Measurements from ENCODE around the gene TBC1D22A. TPM values are rescaled to one million over a fixed set of nuclear protein-coding genes. Genes with fewer than 3 reads are reported as not detected.

TBC1D22A gene
- total and polyA plus RNA-seq, 2 donors, result 11.8 to 25.7 TPM

DNA sequence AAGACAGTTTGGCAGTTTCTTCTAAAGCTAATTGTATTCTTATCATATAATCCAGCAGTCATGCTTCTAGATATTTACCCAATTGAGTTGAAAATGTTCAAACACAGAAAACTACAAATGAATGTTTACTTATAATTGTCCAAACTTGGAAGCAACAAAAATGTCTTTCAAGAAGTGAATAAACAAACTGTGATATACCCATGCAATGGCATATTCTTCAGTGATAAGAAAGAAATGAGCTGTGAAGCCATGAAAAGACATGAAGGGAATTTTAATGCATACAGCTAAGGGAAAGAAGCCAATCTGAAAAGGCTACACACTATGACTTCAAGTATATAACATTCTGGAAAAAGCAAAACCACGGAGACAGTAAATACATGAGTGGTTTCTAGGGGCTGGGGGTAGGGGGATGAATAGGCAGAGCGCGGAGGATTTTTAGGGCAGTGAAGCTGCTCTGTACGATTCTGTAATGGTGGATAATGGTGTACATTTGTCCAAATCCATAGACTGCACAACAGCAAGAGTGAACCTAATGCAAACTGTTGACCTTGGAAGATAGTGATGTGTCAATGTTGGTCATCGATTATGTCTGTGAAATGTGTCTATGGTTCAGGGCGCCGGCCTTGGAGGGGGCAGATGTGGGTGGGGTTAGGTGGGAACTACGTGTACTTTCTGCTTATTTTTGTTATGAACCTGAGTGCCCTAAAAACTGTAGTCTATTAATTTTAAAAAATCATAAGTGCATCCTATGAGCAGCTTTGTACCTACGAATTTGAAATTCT lies 424.9 kb downstream of the TBC1D22A start:
- no peak for DNase-seq (ENCODE audit: low read depth in 6 of 9, low spot score in 9 of 9)
- Histone ChIP-seq H3K27me3 (ENCODE audit: control insufficient read depth in 2 of 2, insufficient read depth in 1 of 2, low read length in 1 of 2) (no peaks in the 10 kb centered on the region), H3K9me3 (ENCODE audit: control insufficient read depth in 2 of 2, insufficient read depth in 1 of 2, low read length in 1 of 2) (no peaks in the 10 kb centered on the region), H3K27ac (ENCODE audit: low read depth in 1 of 2, low read length in 1 of 2) (no peak overlapping the region), H3K4me3 (ENCODE audit: low read length in 2 of 2) (no peak overlapping the region), H3K36me3 (ENCODE audit: control insufficient read depth in 2 of 2, insufficient read depth in 2 of 2, low read length in 1 of 2) (no peaks in the 10 kb centered on the region), H3K4me1 (ENCODE audit: control insufficient read depth in 2 of 2, insufficient read depth in 2 of 2, low read length in 2 of 2) (no peaks in the 10 kb centered on the region)
- WGBS, result 95% methylated on average over 9 of the region's 9 CpGs

- DNase-seq (ENCODE audit: low read depth in 6 of 9, low spot score in 9 of 9), result no peak
- H3K4me3 ChIP-seq (ENCODE audit: low read length in 2 of 2), result no peak overlapping the region
- no peaks in the 10 kb centered on the region for H3K36me3 ChIP-seq (ENCODE audit: control insufficient read depth in 2 of 2, insufficient read depth in 2 of 2, low read length in 1 of 2)
- H3K4me1 ChIP-seq (ENCODE audit: control insufficient read depth in 2 of 2, insufficient read depth in 2 of 2, low read length in 2 of 2), result no peaks in the 10 kb centered on the region
- H3K9me3 ChIP-seq (ENCODE audit: control insufficient read depth in 2 of 2, insufficient read depth in 1 of 2, low read length in 1 of 2), result no peaks in the 10 kb centered on the region
- 83% methylated on average over 17 of the region's 17 CpGs for WGBS
- no peaks in the 10 kb centered on the region for H3K27me3 ChIP-seq (ENCODE audit: control insufficient read depth in 2 of 2, insufficient read depth in 1 of 2, low read length in 1 of 2)
- no peak overlapping the region for H3K27ac ChIP-seq (ENCODE audit: low read depth in 1 of 2, low read length in 1 of 2)
These were observed 426.0 kb downstream of the TBC1D22A start for GRCh38 chr22:47188261-47189055.

DNA sequence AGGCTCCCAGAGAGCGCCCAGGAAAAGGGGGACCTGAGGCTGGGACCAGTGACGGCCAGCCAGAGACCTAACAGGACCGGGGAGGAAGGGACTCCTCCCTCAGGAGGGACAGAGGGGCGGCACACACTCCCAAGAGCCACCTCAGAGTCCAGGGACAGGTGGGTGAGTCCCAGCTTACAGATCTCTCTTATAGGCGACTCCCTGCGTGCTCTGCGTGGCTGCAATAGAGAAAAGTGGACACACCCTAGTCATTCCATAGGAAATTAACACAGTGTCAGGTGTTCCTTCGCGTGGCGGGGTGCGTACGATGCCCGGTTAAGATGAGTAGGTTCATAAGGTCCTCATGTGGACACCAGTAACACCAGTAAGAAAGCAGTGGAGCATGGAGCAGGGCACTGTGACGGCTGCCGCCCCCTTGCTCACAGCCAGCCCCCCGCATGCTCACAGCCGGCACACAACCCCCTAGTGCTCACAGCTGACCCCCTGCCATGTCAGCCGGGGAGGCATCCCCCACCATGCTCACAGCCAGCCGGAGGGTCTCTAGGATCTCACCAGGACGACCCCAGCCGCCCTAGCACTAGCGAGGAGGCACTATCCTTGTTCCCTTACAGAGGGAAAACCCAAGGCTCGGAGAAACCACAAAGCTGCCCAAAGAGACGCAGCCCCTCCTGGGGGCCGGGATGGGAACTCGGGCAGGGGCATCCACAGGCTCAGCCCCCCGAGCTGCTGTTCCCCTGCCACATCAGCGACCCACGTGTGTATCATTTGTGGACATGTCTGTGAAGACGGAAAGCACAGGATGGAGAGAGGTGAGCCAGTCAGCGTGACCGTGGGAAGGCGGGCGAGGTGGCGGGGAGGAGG lies 426.8 kb downstream of the TBC1D22A start:
- no peak for DNase-seq (ENCODE audit: low read depth in 6 of 9, low spot score in 9 of 9)
- 95% methylated on average over 35 of the region's 35 CpGs for WGBS
- H3K27me3 ChIP-seq (ENCODE audit: control insufficient read depth in 2 of 2, insufficient read depth in 1 of 2, low read length in 1 of 2), result no peaks in the 10 kb centered on the region
- H3K4me3 ChIP-seq (ENCODE audit: low read length in 2 of 2), result no peak overlapping the region
- no peaks in the 10 kb centered on the region for H3K4me1 ChIP-seq (ENCODE audit: control insufficient read depth in 2 of 2, insufficient read depth in 2 of 2, low read length in 2 of 2)
- H3K27ac ChIP-seq (ENCODE audit: low read depth in 1 of 2, low read length in 1 of 2), result no peak overlapping the region
- no peaks in the 10 kb centered on the region for H3K9me3 ChIP-seq (ENCODE audit: control insufficient read depth in 2 of 2, insufficient read depth in 1 of 2, low read length in 1 of 2)
- no peaks in the 10 kb centered on the region for H3K36me3 ChIP-seq (ENCODE audit: control insufficient read depth in 2 of 2, insufficient read depth in 2 of 2, low read length in 1 of 2)

- no peaks in the 10 kb centered on the region for H3K4me1 ChIP-seq (ENCODE audit: control insufficient read depth in 2 of 2, insufficient read depth in 2 of 2, low read length in 2 of 2)
- H3K27me3 ChIP-seq (ENCODE audit: control insufficient read depth in 2 of 2, insufficient read depth in 1 of 2, low read length in 1 of 2), result no peaks in the 10 kb centered on the region
- no peak overlapping the region for H3K27ac ChIP-seq (ENCODE audit: low read depth in 1 of 2, low read length in 1 of 2)
- H3K36me3 ChIP-seq (ENCODE audit: control insufficient read depth in 2 of 2, insufficient read depth in 2 of 2, low read length in 1 of 2), result no peaks in the 10 kb centered on the region
- no peaks in the 10 kb centered on the region for H3K9me3 ChIP-seq (ENCODE audit: control insufficient read depth in 2 of 2, insufficient read depth in 1 of 2, low read length in 1 of 2)
- no peak for DNase-seq (ENCODE audit: low read depth in 6 of 9, low spot score in 9 of 9)
- 93% methylated on average over 23 of the region's 23 CpGs for WGBS
- H3K4me3 ChIP-seq (ENCODE audit: low read length in 2 of 2), result no peak overlapping the region
These were observed 428.0 kb downstream of the TBC1D22A start for GRCh38 chr22:47190276-47190956.

DNA sequence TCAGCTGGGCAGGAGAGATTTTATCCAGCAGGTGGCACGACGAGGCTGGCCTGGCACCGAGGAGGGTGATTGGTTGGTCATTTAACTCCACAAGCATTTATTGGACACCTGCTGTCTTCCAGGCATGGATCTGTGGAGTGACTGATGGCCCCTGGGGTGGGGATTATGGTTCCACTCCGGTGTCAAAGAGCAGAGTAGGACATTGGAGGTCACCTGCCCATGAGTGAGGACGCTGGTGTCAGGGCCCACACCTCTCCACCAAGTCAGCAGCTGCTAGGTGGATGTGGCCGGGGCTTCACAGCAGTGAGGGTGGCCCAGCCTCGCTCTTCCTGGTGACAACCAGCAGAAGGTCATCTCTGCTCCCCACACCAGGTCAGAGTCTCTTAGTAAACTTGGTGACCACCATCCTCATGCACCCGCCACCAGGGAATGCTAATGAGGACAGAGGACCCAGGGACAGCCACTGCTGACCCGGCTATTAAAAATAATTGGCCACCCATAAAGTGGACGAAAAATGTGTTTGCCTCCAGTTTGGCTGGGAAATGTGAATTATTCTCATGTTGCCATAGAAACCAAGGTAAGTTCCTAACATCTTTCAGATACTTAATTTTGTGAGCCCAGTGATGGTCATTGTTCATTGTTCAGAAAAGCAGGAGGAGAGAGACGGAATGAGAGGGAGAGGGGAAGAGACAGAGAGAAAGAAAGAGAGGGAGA lies 428.7 kb downstream of the TBC1D22A start:
- Histone ChIP-seq H3K4me3 (ENCODE audit: low read length in 2 of 2) (no peak overlapping the region), H3K27ac (ENCODE audit: low read depth in 1 of 2, low read length in 1 of 2) (no peak overlapping the region), H3K27me3 (ENCODE audit: control insufficient read depth in 2 of 2, insufficient read depth in 1 of 2, low read length in 1 of 2) (no peaks in the 10 kb centered on the region), H3K4me1 (ENCODE audit: control insufficient read depth in 2 of 2, insufficient read depth in 2 of 2, low read length in 2 of 2) (no peaks in the 10 kb centered on the region), H3K36me3 (ENCODE audit: control insufficient read depth in 2 of 2, insufficient read depth in 2 of 2, low read length in 1 of 2) (no peaks in the 10 kb centered on the region), H3K9me3 (ENCODE audit: control insufficient read depth in 2 of 2, insufficient read depth in 1 of 2, low read length in 1 of 2) (no peaks in the 10 kb centered on the region)
- 95% methylated on average over 11 of the region's 11 CpGs for WGBS
- DNase-seq (ENCODE audit: low read depth in 6 of 9, low spot score in 9 of 9), result no peak

- 83% methylated on average over 25 of the region's 25 CpGs for WGBS
- Histone ChIP-seq H3K36me3 (ENCODE audit: control insufficient read depth in 2 of 2, insufficient read depth in 2 of 2, low read length in 1 of 2) (no peaks in the 10 kb centered on the region), H3K9me3 (ENCODE audit: control insufficient read depth in 2 of 2, insufficient read depth in 1 of 2, low read length in 1 of 2) (no peaks in the 10 kb centered on the region), H3K27me3 (ENCODE audit: control insufficient read depth in 2 of 2, insufficient read depth in 1 of 2, low read length in 1 of 2) (no peaks in the 10 kb centered on the region), H3K27ac (ENCODE audit: low read depth in 1 of 2, low read length in 1 of 2) (no peak overlapping the region), H3K4me3 (ENCODE audit: low read length in 2 of 2) (no peak overlapping the region), H3K4me1 (ENCODE audit: control insufficient read depth in 2 of 2, insufficient read depth in 2 of 2, low read length in 2 of 2) (no peaks in the 10 kb centered on the region)
- DNase-seq (ENCODE audit: low read depth in 6 of 9, low spot score in 9 of 9), result no peak
These were observed 429.5 kb downstream of the TBC1D22A start for GRCh38 chr22:47191671-47192650.

GRCh38 chr22:47192651-47193437 lies 430.4 kb downstream of the TBC1D22A start:
- DNase-seq (ENCODE audit: low read depth in 6 of 9, low spot score in 9 of 9), result no peak
- WGBS, result 86% methylated on average over 32 of the region's 32 CpGs
- Histone ChIP-seq H3K4me1 (ENCODE audit: control insufficient read depth in 2 of 2, insufficient read depth in 2 of 2, low read length in 2 of 2) (peaks cover 0 to 2% of the 10 kb centered on the region in 2 donors), H3K36me3 (ENCODE audit: control insufficient read depth in 2 of 2, insufficient read depth in 2 of 2, low read length in 1 of 2) (no peaks in the 10 kb centered on the region), H3K27me3 (ENCODE audit: control insufficient read depth in 2 of 2, insufficient read depth in 1 of 2, low read length in 1 of 2) (no peaks in the 10 kb centered on the region), H3K27ac (ENCODE audit: low read depth in 1 of 2, low read length in 1 of 2) (no peak overlapping the region), H3K4me3 (ENCODE audit: low read length in 2 of 2) (no peak overlapping the region), H3K9me3 (ENCODE audit: control insufficient read depth in 2 of 2, insufficient read depth in 1 of 2, low read length in 1 of 2) (no peaks in the 10 kb centered on the region)
